Endometrial microvascular endothelial cells (primary cell): Measurements from ENCODE around the gene PDCD4. TPM values are rescaled to one million over a fixed set of nuclear protein-coding genes. Genes with fewer than 3 reads are reported as not detected.

ENCODE experiments used
- in situ Hi-C: cut with HindIII; loops from 2 replicates; pipeline ENCODE4 v1.10.0; 2017; ENCODE audit warnings: low sequenced_read_pairs, low pct_unique_long_range_greater_than_20kb; ENCODE audit errors: inconsistent ontology term
- total RNA-seq: library from RNA; depleted of rRNA; stranded (reverse); fragments of >200 nt; gene quantifications from one replicate; pipeline ENCODE4 v1.2.3, GENCODE V29; 2015; ENCODE audit errors: inconsistent ontology term

PDCD4 gene
- total RNA-seq, 1 donor from 2014 or later, result 18.7 TPM

DNA sequence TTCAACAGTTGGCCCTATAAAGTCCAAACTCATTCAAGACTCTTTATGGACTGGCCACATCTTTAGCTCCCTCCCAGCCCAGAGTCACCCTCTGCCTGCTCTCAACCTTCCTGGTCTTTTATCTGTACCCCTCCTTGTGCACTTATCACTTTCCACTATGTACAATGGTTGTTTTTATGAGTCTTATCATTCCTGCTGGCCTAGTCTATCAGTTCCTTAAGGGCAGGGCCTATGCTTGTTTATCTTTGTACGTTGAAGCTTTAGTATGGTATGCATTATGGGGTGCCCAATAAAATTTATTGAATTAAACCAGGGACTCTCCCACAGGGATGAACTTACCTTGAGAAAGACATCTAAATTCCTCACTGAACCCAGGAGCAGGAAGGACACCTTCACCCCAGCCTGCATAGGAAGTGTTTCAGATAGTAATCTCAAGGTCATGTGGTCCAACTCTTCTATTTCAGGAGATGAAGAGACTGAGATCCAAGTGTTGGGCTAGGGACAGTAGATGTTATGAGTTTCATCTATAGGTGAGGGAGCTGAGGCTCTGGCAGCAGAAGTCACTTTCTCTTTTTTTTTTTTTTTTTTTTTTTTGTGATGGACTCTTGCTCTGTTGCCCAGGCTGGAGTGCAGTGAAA is 13.3 kb upstream of the PDCD4 start:
- in situ Hi-C loops, result loop anchor here (25.0 kb wide), 1 partner anchor 121 kb away; no protein-coding TSS in a partner anchor

GRCh38 chr10:110859206-110859972 is 12.3 kb upstream of the PDCD4 start:
- in situ Hi-C loops, result loop anchor here (25.0 kb wide), 1 partner anchor 122 kb away; no protein-coding TSS in a partner anchor

DNA sequence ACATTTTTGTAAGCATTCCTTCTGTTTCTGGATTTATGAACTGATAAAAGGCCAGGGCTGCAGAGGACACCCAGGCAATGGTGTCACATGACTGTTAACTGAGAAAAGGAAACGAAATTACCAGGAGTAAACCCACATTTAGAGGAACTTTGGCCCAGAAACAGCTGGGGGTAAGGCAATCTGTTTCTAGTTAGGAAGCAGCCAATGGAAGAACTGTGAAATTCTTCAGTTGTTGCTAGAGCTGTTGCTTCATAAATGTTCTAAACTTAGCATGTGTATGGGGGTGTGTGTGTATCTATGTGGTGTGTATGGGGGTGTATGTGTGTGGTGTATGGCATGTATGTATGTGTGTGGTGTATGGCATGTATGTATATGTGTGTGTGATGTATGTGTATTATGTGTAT is 11.8 kb upstream of the PDCD4 start:
- in situ Hi-C loops, result loop anchor here (25.0 kb wide), 1 partner anchor 123 kb away; no protein-coding TSS in a partner anchor

GRCh38 chr10:110860576-110861241 is 11.0 kb upstream of the PDCD4 start:
- in situ Hi-C loops, result loop anchor here (25.0 kb wide), 1 partner anchor 123 kb away; no protein-coding TSS in a partner anchor

GRCh38 chr10:110861476-110861875 is 10.3 kb upstream of the PDCD4 start:
- in situ Hi-C loops, result loop anchor here (25.0 kb wide), 1 partner anchor 124 kb away; no protein-coding TSS in a partner anchor

DNA sequence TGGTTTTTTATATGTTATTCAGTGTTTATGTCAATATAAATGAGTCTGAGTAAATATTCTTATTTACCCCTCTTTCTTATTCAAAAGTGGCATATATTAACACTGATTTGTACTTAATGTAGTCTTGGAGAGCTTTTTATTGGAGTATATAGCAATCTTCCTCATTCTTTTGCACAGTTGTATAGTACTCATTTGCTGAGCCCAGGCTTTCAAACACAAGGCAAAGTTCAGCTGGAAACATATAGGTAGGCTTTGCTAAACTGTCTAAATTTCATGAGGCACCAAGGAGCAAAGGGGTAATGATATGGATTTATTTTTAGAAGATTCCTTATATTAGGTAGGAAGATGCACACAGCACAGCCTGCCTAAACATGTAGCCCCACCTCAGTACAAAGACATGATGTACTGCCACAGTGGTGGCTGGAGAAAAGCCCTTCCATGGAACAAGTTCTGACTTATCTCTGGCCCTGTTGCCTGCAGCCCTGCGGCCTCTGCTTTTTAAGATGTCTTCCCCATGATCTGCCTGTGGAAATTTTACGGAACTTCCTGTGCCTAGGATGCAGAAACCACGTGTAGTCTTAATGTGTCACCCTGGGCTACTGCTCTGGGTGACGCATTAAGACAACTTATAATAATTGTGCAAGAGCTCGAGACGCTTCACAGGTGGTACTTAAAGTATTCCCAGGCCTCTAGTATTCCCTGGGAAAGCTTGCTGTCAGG is 9.6 kb upstream of the PDCD4 start:
- in situ Hi-C loops, result loop anchor here (25.0 kb wide), 1 partner anchor 125 kb away; no protein-coding TSS in a partner anchor

GRCh38 chr10:110862961-110863360 is 8.8 kb upstream of the PDCD4 start:
- in situ Hi-C loops, result loop anchor here (25.0 kb wide), 1 partner anchor 126 kb away; no protein-coding TSS in a partner anchor

DNA sequence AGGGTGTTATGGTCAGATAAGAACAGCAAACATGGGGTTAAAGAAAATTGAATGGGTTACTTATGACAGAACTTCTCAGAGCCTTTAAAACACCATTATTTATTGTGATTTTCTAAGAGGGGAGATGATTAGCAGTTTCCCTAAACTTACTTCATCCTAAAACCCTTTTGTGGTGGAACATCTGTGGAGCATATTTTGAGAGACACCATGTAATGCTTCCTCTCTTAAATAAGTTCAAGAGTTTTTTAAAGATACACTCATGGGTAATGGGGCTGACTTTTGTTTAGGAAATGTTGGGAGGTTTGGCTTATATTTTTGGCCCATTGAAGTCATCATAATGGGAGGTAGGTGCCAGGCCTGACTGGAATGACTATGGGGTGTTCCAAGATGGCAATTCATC is 8.4 kb upstream of the PDCD4 start:
- in situ Hi-C loops, result loop anchor here (25.0 kb wide), 1 partner anchor 126 kb away; no protein-coding TSS in a partner anchor

GRCh38 chr10:110863956-110864355 is 7.8 kb upstream of the PDCD4 start:
- in situ Hi-C loops, result loop anchor here (25.0 kb wide), 1 partner anchor 127 kb away; no protein-coding TSS in a partner anchor

- in situ Hi-C loops, result loop anchor here (25.0 kb wide), 1 partner anchor 127 kb away; no protein-coding TSS in a partner anchor
Observed at GRCh38 chr10:110864662-110865140, 7.0 kb upstream of the PDCD4 start.

- in situ Hi-C loops, result loop anchor here (25.0 kb wide), 1 partner anchor 128 kb away; no protein-coding TSS in a partner anchor
Observed at GRCh38 chr10:110865186-110865808, 6.4 kb upstream of the PDCD4 start.

DNA sequence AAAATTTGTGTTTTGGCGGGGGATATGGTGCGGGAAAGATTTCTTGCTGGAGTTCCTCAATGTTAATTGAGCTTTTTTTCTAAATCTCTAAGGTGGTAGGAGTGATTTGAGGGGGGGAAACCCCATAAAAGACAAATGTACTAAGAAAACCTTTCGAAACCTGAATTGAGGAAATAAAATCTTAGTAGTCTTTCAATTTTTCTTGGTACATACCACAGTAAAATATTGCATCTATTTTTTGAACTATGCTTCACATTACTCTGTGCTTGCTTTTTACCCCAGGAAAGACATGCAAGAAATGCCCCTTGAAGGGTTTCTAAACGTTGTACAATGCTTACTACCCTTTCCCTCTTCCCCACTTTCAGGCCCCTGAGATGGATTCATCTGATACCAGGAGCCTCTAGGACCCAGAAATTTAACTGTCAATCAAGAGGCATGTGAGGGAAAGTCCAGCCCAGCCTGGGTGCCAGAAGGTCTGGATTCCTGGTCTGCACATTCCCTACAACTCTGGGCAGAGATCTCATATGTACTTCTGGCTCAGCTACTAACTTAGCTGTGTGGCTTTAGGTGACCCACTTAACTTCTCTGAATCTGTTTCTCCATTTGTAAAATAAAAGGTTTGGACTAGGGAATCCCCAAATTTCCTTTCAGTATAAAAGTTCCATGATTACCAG is 5.8 kb upstream of the PDCD4 start:
- in situ Hi-C loops, result loop anchor here (25.0 kb wide), 1 partner anchor 129 kb away; no protein-coding TSS in a partner anchor

DNA sequence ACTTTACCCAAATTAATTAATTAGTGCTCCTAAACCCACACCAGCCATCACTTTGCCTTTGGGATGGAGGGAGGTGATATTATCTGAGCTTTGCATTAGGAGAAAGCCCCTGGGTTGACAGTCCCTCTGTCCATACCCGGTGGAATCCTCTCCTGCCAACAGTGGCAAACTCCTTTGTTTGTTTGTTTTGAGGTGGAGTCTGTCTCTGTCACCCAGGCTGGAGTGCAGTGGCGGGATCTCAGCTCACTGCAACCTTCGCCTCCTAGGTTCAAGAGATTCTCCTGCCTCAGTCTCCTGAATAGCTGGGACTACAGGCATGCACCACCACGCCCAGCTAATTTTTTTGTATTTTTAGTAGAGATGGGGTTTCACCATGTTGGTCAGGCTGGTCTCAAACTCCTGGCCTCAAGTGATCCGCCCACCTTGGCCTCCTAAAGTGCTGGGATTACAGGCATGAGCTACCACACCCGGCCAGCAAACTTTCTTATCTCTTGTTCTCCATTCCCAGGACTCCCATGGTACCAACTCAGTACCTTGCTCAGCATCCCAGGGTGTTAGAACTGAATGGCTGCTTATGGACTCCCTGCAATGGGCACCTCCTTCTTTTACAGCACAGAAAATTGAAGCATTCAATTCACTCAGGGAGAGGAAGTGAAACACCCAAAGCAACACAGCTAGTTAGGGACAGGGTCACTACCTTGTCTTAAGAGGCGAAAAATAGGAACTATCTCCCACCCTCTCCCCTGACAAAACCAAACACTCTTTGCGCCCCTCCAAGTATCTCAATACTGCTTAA is 4.5 kb upstream of the PDCD4 start:
- in situ Hi-C loops, result loop anchor here (25.0 kb wide), 1 partner anchor 130 kb away; no protein-coding TSS in a partner anchor

GRCh38 chr10:110867807-110868465 is 3.8 kb upstream of the PDCD4 start:
- in situ Hi-C loops, result loop anchor here (25.0 kb wide), 1 partner anchor 131 kb away; no protein-coding TSS in a partner anchor

GRCh38 chr10:110868981-110869380 is 2.7 kb upstream of the PDCD4 start:
- in situ Hi-C loops, result loop anchor here (25.0 kb wide), 1 partner anchor 132 kb away; no protein-coding TSS in a partner anchor

- in situ Hi-C loops, result loop anchor here (25.0 kb wide), 1 partner anchor 134 kb away; no protein-coding TSS in a partner anchor
Observed at GRCh38 chr10:110870823-110871297, 868 bp upstream of the PDCD4 start.
